Hepatocyte (in vitro differentiated cells): ENCODE data around the gene ERICH6. TPM values are rescaled to one million over a fixed set of nuclear protein-coding genes. Genes with fewer than 3 reads are reported as not detected.

Experiments used
- DNase-seq: peaks from one replicate; pipeline ENCODE4 v3.0.0-alpha.2; 2016; ENCODE audit warnings: low spot score
- H2AFZ ChIP-seq: fragments of 200-600 bp; sonication (generic); 2 replicates; pipeline ENCODE4 v1.6.0; 2016; ENCODE audit warnings: antibody characterized with exemption, mild to moderate bottlenecking
- H3K27ac ChIP-seq: fragments of 200-600 bp; sonication (generic); 2 replicates; pipeline ENCODE4 v1.5.1; 2016; ENCODE audit warnings: mild to moderate bottlenecking
- H3K27me3 ChIP-seq: fragments of 200-600 bp; sonication (generic); 2 replicates; pipeline ENCODE4 v1.6.1; 2016
- H3K36me3 ChIP-seq: fragments of 200-600 bp; sonication (generic); replicated peaks from 2 replicates; pipeline ENCODE4 v1.5.1; 2016; ENCODE audit warnings: low read depth; ENCODE audit not compliant: insufficient read depth
- H3K4me1 ChIP-seq: fragments of 200-600 bp; sonication (generic); 2 replicates; pipeline ENCODE4 v1.5.1; 2016; ENCODE audit warnings: mild to moderate bottlenecking, moderate library complexity; ENCODE audit not compliant: insufficient read depth
- H3K4me2 ChIP-seq: fragments of 200-600 bp; sonication (generic); 2 replicates; pipeline ENCODE4 v1.6.0; 2016
- H3K4me3 ChIP-seq: fragments of 200-600 bp; sonication (generic); 2 replicates; pipeline ENCODE4 v1.5.1; 2016; ENCODE audit warnings: mild to moderate bottlenecking
- H3K79me2 ChIP-seq: fragments of 200-600 bp; sonication (generic); 2 replicates; pipeline ENCODE4 v1.6.0; 2017; ENCODE audit warnings: mild to moderate bottlenecking
- H3K9me2 ChIP-seq: fragments of 200-600 bp; sonication (generic); replicated peaks from 2 replicates; pipeline ENCODE4 v1.6.0; 2017; ENCODE audit warnings: mild to moderate bottlenecking; ENCODE audit not compliant: insufficient read depth
- H3K9me3 ChIP-seq: fragments of 200-600 bp; sonication (generic); 2 replicates; pipeline ENCODE4 v1.5.1; 2016; ENCODE audit warnings: low read depth, mild to moderate bottlenecking
- H4K20me1 ChIP-seq: fragments of 200-600 bp; sonication (generic); 2 replicates; pipeline ENCODE4 v1.6.0; 2016; ENCODE audit warnings: mild to moderate bottlenecking; ENCODE audit not compliant: insufficient read depth, poor library complexity, severe bottlenecking
- CTCF ChIP-seq: fragments of 200-600 bp; sonication (generic); IDR thresholded peaks from 2 replicates; pipeline ENCODE4 v1.5.1; 2016; ENCODE audit warnings: antibody characterized with exemption, mild to moderate bottlenecking; ENCODE audit not compliant: poor library complexity
- EZH2 ChIP-seq: fragments of 200-600 bp; sonication (generic); IDR thresholded peaks from 2 replicates; pipeline ENCODE4 v1.6.1; 2016; ENCODE audit warnings: antibody characterized with exemption, mild to moderate bottlenecking, borderline replicate concordance
- EZH2phosphoT487 ChIP-seq: fragments of 200-600 bp; sonication (generic); IDR thresholded peaks from one replicate; pipeline ENCODE4 v1.6.1; 2018; ENCODE audit warnings: antibody characterized with exemption, mild to moderate bottlenecking, low read depth, moderate library complexity; ENCODE audit not compliant: unreplicated experiment, severe bottlenecking
- WGBS: methylation state at CpG from one replicate; pipeline ENCODE4 v1.1.6; 2016; ENCODE audit warnings: low lambda C conversion rate; ENCODE audit errors: missing lambda C conversion rate; 5-methylcytosine and 5-hydroxymethylcytosine counted together
- polyA plus RNA-seq: library from polyadenylated mRNA; unstranded; fragments of >200 nt; fragmentation: Nextera tagmentation; extraction: Ambion mirVana; gene quantifications from 2 replicates; pipeline ENCODE4 v1.2.1, GENCODE V29; 2016
- total RNA-seq: library from RNA; depleted of rRNA; stranded (reverse); fragments of >200 nt; gene quantifications from 2 replicates; pipeline ENCODE4 v1.2.3, GENCODE V29; 2014

The ERICH6 gene
- total and polyA plus RNA-seq, 2 experiments from 2014 or later: not detected

- no peak overlapping the region for H2AFZ ChIP-seq
- no peaks in the 10 kb centered on the region for H4K20me1 ChIP-seq
- TF ChIP-seq CTCF (no peak), EZH2phosphoT487 (no peak), EZH2 (no peak)
- no peaks in the 10 kb centered on the region for H3K27me3 ChIP-seq
- no peaks in the 10 kb centered on the region for H3K9me3 ChIP-seq
- H3K79me2 ChIP-seq: peaks cover 44% of the 10 kb centered on the region
- no peak for DNase-seq
- H3K27ac ChIP-seq: peak overlapping the region; percentile 88
- no peak overlapping the region for H3K4me3 ChIP-seq
- no peaks in the 10 kb centered on the region for H3K9me2 ChIP-seq
- H3K4me1 ChIP-seq: peaks cover 38% of the 10 kb centered on the region
- WGBS: 74% methylated on average over 7 of the region's 7 CpGs
- no peak overlapping the region for H3K4me2 ChIP-seq
- H3K36me3 ChIP-seq: no peaks in the 10 kb centered on the region
Observed at GRCh38 chr3:150739200-150739863, 35.6 kb upstream of the ERICH6 start.

- H3K9me2 ChIP-seq: no peaks in the 10 kb centered on the region
Observed at GRCh38 chr3:150738688-150739087, 35.0 kb upstream of the ERICH6 start.

GRCh38 chr3:150737874-150738679 lies 34.4 kb upstream of the ERICH6 start:
- peak overlapping the region; percentile 88 for H3K27ac ChIP-seq
- no peak overlapping the region for H3K4me2 ChIP-seq
- H3K4me1 ChIP-seq: peaks cover 33% of the 10 kb centered on the region
- H3K36me3 ChIP-seq: no peaks in the 10 kb centered on the region
- no peaks in the 10 kb centered on the region for H3K9me2 ChIP-seq
- no peaks in the 10 kb centered on the region for H4K20me1 ChIP-seq
- DNase-seq: peak; percentile 66
- H3K27me3 ChIP-seq: no peaks in the 10 kb centered on the region
- peaks cover 32% of the 10 kb centered on the region for H3K79me2 ChIP-seq
- no peak overlapping the region for H3K4me3 ChIP-seq
- H3K9me3 ChIP-seq: no peaks in the 10 kb centered on the region
- 62% methylated on average over 2 of the region's 2 CpGs for WGBS
- TF ChIP-seq EZH2phosphoT487: no peak
- TF ChIP-seq EZH2: no peak
- no peak for TF ChIP-seq CTCF
- no peak overlapping the region for H2AFZ ChIP-seq

More at GRCh38 chr3:150738688-150739087, 35.0 kb upstream of the ERICH6 start:
- Histone ChIP-seq H3K4me2 (no peak overlapping the region), H3K79me2 (peaks cover 38% of the 10 kb centered on the region), H2AFZ (no peak overlapping the region), H4K20me1 (no peaks in the 10 kb centered on the region), H3K27me3 (no peaks in the 10 kb centered on the region), H3K4me1 (peaks cover 35% of the 10 kb centered on the region), H3K9me3 (no peaks in the 10 kb centered on the region), H3K4me3 (no peak overlapping the region), H3K27ac (peak overlapping the region; percentile 88), H3K36me3 (no peaks in the 10 kb centered on the region)
- peak; percentile 49 for DNase-seq
- 45% methylated on average over 4 of the region's 4 CpGs for WGBS
- TF ChIP-seq EZH2 (no peak), CTCF (no peak), EZH2phosphoT487 (no peak)
